Chondrocyte (in vitro differentiated cells): Measurements from ENCODE around the gene ITGB1. TPM values are rescaled to one million over a fixed set of nuclear protein-coding genes. Genes with fewer than 3 reads are reported as not detected.

Experiments used
- DNase-seq: peaks from one replicate; pipeline ENCODE4 v3.0.0; 2021; ENCODE audit warnings: mixed read lengths, low spot score
- H3K27ac Mint-ChIP-seq: one replicate; pipeline ENCODE4 v1.8.0; 2021; ENCODE audit warnings: mild to moderate bottlenecking, moderate library complexity, mixed read lengths; ENCODE audit not compliant: unreplicated experiment
- H3K27me3 Mint-ChIP-seq: 2 replicates; pipeline ENCODE4 v1.8.0; 2021; ENCODE audit warnings: low read depth, mixed read lengths
- H3K36me3 Mint-ChIP-seq: 2 replicates; pipeline ENCODE4 v1.8.0; 2021; ENCODE audit warnings: low read depth, mixed read lengths
- H3K4me1 Mint-ChIP-seq: 2 replicates; pipeline ENCODE4 v1.8.0; 2021; ENCODE audit warnings: low read depth, mild to moderate bottlenecking, mixed read lengths
- H3K4me3 Mint-ChIP-seq: one replicate; pipeline ENCODE4 v1.8.0; 2021; ENCODE audit warnings: mild to moderate bottlenecking, moderate library complexity, mixed read lengths; ENCODE audit not compliant: unreplicated experiment
- H3K9me3 Mint-ChIP-seq: 2 replicates; pipeline ENCODE4 v1.8.0; 2021; ENCODE audit warnings: low read depth, mixed read lengths
- total RNA-seq: library from RNA; stranded (reverse); gene quantifications from 3 replicates; pipeline ENCODE4 v1.2.1, GENCODE V29; 2021
- TF ChIP-seq, protein P1 (sequence below): fragments of 200-600 bp; sonication (generic); IDR thresholded peaks from 2 replicates; pipeline ENCODE4 v1.5.0; 2021; ENCODE audit warnings: antibody characterized with exemption, mild to moderate bottlenecking, moderate library complexity

The ITGB1 gene
- total RNA-seq, 1 donor from 2014 or later: 1,183 TPM

DNA sequence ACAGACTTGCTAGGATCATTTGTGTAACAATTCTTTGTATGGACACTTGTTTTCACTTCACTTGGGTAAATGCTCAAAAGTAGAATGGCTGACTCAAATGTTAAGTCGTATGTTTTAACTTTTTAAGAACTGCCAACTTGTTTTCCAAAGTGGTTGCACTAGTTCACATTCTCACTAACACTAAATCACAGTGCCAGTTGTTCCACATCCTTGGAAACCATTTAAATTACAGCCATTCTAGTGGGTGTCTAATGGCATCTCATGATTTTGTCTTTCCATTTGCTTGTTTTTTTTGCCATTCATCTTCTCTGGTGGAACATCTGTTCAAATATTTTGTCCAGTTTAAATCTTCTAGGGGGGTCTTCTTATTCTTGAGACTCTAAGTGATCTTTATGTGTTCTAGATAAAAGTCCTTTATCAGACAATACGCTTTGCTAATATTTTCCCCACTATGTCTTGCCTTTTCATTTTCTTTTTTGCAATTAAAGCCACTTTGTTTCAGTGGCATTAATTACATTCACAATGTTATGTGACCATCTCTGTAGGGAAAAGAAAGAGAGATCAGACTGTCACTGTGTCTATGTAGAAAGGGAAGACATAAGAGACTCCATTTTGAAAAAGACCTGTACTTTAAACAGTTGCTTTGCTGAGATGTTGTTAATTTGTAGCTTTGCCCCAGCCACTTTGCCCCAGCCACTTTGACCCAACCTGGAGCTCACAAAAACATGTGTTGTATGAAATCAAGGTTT lies 63.9 kb downstream of the ITGB1 start:
- TF ChIP-seq, protein P1, sequence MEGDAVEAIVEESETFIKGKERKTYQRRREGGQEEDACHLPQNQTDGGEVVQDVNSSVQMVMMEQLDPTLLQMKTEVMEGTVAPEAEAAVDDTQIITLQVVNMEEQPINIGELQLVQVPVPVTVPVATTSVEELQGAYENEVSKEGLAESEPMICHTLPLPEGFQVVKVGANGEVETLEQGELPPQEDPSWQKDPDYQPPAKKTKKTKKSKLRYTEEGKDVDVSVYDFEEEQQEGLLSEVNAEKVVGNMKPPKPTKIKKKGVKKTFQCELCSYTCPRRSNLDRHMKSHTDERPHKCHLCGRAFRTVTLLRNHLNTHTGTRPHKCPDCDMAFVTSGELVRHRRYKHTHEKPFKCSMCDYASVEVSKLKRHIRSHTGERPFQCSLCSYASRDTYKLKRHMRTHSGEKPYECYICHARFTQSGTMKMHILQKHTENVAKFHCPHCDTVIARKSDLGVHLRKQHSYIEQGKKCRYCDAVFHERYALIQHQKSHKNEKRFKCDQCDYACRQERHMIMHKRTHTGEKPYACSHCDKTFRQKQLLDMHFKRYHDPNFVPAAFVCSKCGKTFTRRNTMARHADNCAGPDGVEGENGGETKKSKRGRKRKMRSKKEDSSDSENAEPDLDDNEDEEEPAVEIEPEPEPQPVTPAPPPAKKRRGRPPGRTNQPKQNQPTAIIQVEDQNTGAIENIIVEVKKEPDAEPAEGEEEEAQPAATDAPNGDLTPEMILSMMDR: no peak
- Mint-ChIP-seq H3K27ac (no peak overlapping the region), H3K4me1 (peaks cover 8% of the 10 kb centered on the region), H3K4me3 (no peak overlapping the region), H3K9me3 (no peaks in the 10 kb centered on the region), H3K36me3 (peaks cover 36% of the 10 kb centered on the region), H3K27me3 (no peaks in the 10 kb centered on the region)
- no peak for DNase-seq

DNA sequence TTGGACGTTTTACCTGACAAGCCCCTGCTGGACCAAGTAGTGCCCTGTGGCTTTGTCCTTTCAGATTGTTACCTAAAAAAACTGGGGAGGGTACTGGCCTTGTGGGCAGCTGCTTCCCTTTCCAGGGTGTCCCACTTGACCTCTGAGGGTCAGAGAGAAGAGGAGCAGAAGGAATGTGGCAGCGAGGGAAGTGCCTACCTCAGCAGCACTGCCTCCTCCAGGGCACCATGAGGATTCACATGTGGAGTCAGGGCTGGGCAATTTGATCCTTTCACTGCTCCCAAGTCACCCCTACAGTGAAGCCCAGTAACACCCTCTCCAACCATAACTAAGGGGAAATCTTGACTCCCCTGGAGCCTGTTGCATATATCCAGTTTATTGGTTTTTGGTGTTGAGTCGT lies 64.6 kb downstream of the ITGB1 start:
- Mint-ChIP-seq H3K4me1 (peaks cover 8% of the 10 kb centered on the region), H3K36me3 (peaks cover 34% of the 10 kb centered on the region), H3K27me3 (no peaks in the 10 kb centered on the region), H3K27ac (no peak overlapping the region), H3K9me3 (no peaks in the 10 kb centered on the region), H3K4me3 (no peak overlapping the region)
- TF ChIP-seq, protein P1: peak; percentile 23
- no peak for DNase-seq

DNA sequence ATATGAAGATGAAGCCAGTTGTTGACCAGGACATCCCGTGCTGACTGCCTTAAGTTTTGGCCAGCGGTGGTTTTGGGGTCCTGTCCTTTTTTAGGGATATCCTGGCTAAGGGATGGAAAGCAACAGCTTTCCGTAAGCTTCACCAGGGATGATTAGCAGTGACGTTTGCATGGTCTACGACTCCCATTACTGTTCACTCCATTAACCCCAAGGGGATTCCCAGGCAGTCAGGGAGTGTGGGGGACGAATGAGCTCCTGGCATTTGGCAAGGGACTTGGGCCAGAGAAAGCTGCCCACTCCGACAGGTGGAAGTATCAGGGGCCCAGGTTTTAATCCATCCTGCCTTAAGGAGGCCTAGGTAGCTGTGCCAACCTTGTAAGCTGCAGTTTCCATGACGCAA lies 66.8 kb downstream of the ITGB1 start:
- peaks cover 16% of the 10 kb centered on the region for H3K36me3 Mint-ChIP-seq
- DNase-seq: no peak
- TF ChIP-seq, protein P1: no peak
- no peaks in the 10 kb centered on the region for H3K9me3 Mint-ChIP-seq
- H3K4me1 Mint-ChIP-seq: peaks cover 8% of the 10 kb centered on the region
- H3K4me3 Mint-ChIP-seq: no peak overlapping the region
- H3K27ac Mint-ChIP-seq: no peak overlapping the region
- H3K27me3 Mint-ChIP-seq: no peaks in the 10 kb centered on the region

DNA sequence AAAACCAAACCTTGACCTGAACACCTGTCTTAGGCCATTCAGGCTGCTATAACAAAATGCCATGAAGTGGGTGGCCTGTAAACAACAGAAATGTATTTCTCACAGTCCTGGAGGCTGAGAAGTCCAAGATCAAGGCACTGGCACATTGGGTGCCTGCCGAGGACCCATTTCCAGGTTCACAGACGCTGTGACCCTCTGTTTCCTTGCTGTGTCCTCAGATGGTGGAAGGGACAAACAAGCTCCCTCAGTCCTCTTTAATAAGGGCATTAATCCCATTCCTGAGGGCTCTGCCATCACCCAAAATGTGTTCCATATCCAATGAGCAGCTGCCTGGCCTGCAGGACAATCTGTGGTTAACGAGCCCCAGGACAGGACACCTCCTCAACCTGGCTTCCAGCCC lies 67.6 kb downstream of the ITGB1 start:
- Mint-ChIP-seq H3K36me3 (peaks cover 10% of the 10 kb centered on the region), H3K27me3 (no peaks in the 10 kb centered on the region), H3K4me1 (peaks cover 8% of the 10 kb centered on the region), H3K27ac (no peak overlapping the region), H3K9me3 (no peaks in the 10 kb centered on the region), H3K4me3 (no peak overlapping the region)
- TF ChIP-seq, protein P1: no peak
- no peak for DNase-seq

DNA sequence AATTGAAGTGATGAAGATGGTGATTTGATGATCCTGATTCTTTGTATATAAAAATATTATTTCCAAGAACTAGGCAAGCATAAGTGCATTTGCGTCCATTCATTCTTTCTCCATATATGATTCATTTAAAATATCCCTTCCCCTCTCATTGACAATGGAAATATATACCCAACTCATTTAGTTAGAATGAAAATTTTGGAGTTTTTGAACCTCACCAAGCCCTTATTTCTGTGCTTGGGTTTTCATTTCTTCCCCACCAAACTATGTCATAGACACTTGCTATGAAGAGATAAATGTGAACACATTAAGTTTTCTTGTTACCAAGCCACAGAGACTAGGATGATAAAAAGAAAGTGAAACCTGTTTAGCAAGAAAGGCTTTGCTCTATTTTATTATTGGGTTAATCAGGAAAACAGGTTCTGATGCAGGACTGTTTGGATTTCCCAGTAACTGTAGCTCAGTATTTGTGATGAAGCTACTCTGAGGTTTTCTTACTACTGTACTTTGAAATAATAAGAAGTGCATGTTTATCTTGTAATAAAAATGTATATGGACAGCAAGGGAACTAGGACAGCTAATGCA lies 68.3 kb downstream of the ITGB1 start:
- H3K4me1 Mint-ChIP-seq: peaks cover 8% of the 10 kb centered on the region
- no peaks in the 10 kb centered on the region for H3K9me3 Mint-ChIP-seq
- H3K36me3 Mint-ChIP-seq: peaks cover 3% of the 10 kb centered on the region
- TF ChIP-seq, protein P1: no peak
- no peak overlapping the region for H3K4me3 Mint-ChIP-seq
- H3K27me3 Mint-ChIP-seq: no peaks in the 10 kb centered on the region
- no peak overlapping the region for H3K27ac Mint-ChIP-seq
- DNase-seq: no peak
